Chondrocyte (in vitro differentiated cells): Measurements from ENCODE around the gene ADD3. TPM values are rescaled to one million over a fixed set of nuclear protein-coding genes. Genes with fewer than 3 reads are reported as not detected.

Experiments used
- DNase-seq: peaks from one replicate; pipeline ENCODE4 v3.0.0; 2021; ENCODE audit warnings: mixed read lengths, low spot score
- H3K27ac Mint-ChIP-seq: one replicate; pipeline ENCODE4 v1.8.0; 2021; ENCODE audit warnings: mild to moderate bottlenecking, moderate library complexity, mixed read lengths; ENCODE audit not compliant: unreplicated experiment
- H3K27me3 Mint-ChIP-seq: 2 replicates; pipeline ENCODE4 v1.8.0; 2021; ENCODE audit warnings: low read depth, mixed read lengths
- H3K36me3 Mint-ChIP-seq: 2 replicates; pipeline ENCODE4 v1.8.0; 2021; ENCODE audit warnings: low read depth, mixed read lengths
- H3K4me1 Mint-ChIP-seq: 2 replicates; pipeline ENCODE4 v1.8.0; 2021; ENCODE audit warnings: low read depth, mild to moderate bottlenecking, mixed read lengths
- H3K4me3 Mint-ChIP-seq: one replicate; pipeline ENCODE4 v1.8.0; 2021; ENCODE audit warnings: mild to moderate bottlenecking, moderate library complexity, mixed read lengths; ENCODE audit not compliant: unreplicated experiment
- H3K9me3 Mint-ChIP-seq: 2 replicates; pipeline ENCODE4 v1.8.0; 2021; ENCODE audit warnings: low read depth, mixed read lengths
- total RNA-seq: library from RNA; stranded (reverse); gene quantifications from 3 replicates; pipeline ENCODE4 v1.2.1, GENCODE V29; 2021
- TF ChIP-seq, protein P1 (sequence below): fragments of 200-600 bp; sonication (generic); IDR thresholded peaks from 2 replicates; pipeline ENCODE4 v1.5.0; 2021; ENCODE audit warnings: antibody characterized with exemption, mild to moderate bottlenecking, moderate library complexity

Gene ADD3
- total RNA-seq, 1 donor from 2014 or later, result 75.1 TPM

GRCh38 chr10:110059925-110060324 lies 52.1 kb downstream of the ADD3 start:
- H3K27me3 Mint-ChIP-seq, result no peaks in the 10 kb centered on the region
- TF ChIP-seq, protein P1, sequence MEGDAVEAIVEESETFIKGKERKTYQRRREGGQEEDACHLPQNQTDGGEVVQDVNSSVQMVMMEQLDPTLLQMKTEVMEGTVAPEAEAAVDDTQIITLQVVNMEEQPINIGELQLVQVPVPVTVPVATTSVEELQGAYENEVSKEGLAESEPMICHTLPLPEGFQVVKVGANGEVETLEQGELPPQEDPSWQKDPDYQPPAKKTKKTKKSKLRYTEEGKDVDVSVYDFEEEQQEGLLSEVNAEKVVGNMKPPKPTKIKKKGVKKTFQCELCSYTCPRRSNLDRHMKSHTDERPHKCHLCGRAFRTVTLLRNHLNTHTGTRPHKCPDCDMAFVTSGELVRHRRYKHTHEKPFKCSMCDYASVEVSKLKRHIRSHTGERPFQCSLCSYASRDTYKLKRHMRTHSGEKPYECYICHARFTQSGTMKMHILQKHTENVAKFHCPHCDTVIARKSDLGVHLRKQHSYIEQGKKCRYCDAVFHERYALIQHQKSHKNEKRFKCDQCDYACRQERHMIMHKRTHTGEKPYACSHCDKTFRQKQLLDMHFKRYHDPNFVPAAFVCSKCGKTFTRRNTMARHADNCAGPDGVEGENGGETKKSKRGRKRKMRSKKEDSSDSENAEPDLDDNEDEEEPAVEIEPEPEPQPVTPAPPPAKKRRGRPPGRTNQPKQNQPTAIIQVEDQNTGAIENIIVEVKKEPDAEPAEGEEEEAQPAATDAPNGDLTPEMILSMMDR, result no peak
- no peak for DNase-seq
- H3K36me3 Mint-ChIP-seq, result no peaks in the 10 kb centered on the region
- peaks cover 62% of the 10 kb centered on the region for H3K4me1 Mint-ChIP-seq
- H3K27ac Mint-ChIP-seq, result peak overlapping the region; percentile 73
- no peak overlapping the region for H3K4me3 Mint-ChIP-seq
- H3K9me3 Mint-ChIP-seq, result no peaks in the 10 kb centered on the region

DNA sequence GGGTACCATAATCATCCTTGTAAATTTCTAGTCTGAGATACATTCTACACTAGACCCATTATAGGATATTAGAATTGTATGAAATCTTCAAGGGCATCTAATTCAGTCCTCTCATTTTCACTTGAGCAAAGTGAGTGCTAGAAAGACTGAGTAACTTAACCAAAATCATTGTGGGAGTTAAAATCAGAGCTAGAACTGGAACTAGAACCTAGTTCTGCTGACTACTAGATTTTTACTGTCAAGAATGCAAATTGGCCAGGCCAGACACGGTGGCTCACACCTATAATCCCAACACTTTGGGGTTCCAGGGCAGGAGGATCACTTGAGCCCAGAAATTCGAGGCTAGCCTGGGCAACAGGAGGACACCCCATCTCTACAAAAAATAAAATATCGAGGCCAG lies 53.9 kb downstream of the ADD3 start:
- no peak overlapping the region for H3K27ac Mint-ChIP-seq
- H3K27me3 Mint-ChIP-seq, result no peaks in the 10 kb centered on the region
- H3K9me3 Mint-ChIP-seq, result no peaks in the 10 kb centered on the region
- TF ChIP-seq, protein P1, result no peak
- H3K36me3 Mint-ChIP-seq, result peaks cover 2% of the 10 kb centered on the region
- no peak for DNase-seq
- H3K4me3 Mint-ChIP-seq, result no peak overlapping the region
- H3K4me1 Mint-ChIP-seq, result peaks cover 44% of the 10 kb centered on the region

GRCh38 chr10:110065269-110065668 lies 57.5 kb downstream of the ADD3 start:
- Mint-ChIP-seq H3K9me3 (no peaks in the 10 kb centered on the region), H3K4me1 (peaks cover 33% of the 10 kb centered on the region), H3K4me3 (no peak overlapping the region), H3K27ac (no peak overlapping the region), H3K36me3 (peaks cover 2% of the 10 kb centered on the region), H3K27me3 (no peaks in the 10 kb centered on the region)
- TF ChIP-seq, protein P1, result no peak
- no peak for DNase-seq

- Mint-ChIP-seq H3K4me1 (peaks cover 28% of the 10 kb centered on the region), H3K27me3 (no peaks in the 10 kb centered on the region), H3K36me3 (peaks cover 2% of the 10 kb centered on the region), H3K27ac (peak overlapping the region; percentile 55), H3K4me3 (no peak overlapping the region), H3K9me3 (no peaks in the 10 kb centered on the region)
- TF ChIP-seq, protein P1, result no peak
- DNase-seq, result no peak
Observed at GRCh38 chr10:110067960-110068770, 60.4 kb downstream of the ADD3 start.

DNA sequence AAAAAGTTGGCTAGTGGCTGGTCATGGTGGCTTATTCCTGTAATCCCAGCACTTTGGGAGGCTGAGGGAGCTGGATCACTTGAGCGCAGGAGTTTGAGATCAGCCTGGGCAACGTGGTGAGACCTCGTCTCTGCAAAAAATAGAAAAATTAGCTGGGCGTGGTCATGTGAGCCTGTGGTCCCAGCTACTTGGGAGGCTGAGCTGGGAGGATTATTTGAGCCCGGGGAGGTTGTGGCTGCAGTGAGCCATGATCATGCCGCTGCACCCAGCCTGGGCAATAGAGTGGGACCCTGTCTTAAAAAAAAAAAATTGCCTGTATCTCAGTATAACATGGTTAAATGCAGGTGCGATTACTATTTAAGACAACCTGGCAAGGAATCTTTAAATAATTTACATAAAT lies 61.0 kb downstream of the ADD3 start:
- H3K36me3 Mint-ChIP-seq, result peaks cover 2% of the 10 kb centered on the region
- no peak overlapping the region for H3K27ac Mint-ChIP-seq
- no peaks in the 10 kb centered on the region for H3K9me3 Mint-ChIP-seq
- H3K27me3 Mint-ChIP-seq, result no peaks in the 10 kb centered on the region
- H3K4me3 Mint-ChIP-seq, result no peak overlapping the region
- no peak for DNase-seq
- TF ChIP-seq, protein P1, result no peak
- peaks cover 33% of the 10 kb centered on the region for H3K4me1 Mint-ChIP-seq
